Hypothalamus (tissue), 51 donors: ENCODE data around the gene ALDH3B1.

Source experiments
- DNase-seq, 51 donors: peaks; one replicate each; lab custom pipeline; 2025; lab: John Stamatoyannopoulos, UW

Gene ALDH3B1

DNA sequence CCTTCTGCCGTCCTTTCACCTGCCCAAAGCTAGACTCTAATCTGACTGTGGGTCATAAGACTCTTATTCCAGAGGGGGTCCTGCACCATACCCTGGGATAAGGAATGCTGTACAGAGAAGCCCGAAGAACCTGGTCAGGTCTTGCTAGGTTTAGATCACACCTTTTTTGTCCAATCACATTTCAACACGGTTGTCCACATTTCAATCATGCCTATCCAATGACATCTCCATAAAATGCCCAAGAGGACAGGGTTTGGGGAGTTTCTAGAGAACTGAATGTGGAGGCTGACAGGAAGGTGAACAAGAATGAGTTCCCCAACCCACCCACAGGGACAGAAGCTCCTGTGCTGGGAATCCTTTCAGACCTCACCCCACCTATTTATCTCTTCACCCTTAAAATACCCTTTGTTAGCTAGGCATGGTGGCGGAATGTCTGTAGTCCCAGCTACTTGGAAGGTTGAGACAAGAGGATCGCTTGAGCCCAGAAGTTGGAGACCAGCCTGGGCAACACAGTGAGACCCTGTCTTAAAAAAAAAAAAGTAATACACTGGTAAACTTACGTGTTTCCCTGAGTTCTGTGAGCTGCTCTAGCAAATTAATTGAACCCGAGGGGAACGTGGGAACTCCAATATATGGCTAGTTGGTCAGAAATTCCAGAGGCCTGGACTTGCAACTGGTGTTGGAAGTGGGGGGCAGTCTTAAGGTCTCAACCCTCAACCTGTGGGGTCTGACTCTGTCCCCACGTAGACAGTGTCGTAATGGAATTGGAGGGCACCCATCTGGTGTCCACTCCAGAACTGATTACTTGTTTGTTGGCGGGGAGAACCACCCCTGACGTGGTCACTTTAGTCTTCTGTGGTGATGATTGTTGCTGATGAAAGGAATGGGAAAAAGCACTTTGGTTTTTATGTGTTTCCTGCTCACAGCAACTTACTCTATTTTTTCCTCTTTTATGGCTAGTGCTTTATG lies 46.5 kb downstream of the ALDH3B1 start:
- DNase-seq: no peak

DNA sequence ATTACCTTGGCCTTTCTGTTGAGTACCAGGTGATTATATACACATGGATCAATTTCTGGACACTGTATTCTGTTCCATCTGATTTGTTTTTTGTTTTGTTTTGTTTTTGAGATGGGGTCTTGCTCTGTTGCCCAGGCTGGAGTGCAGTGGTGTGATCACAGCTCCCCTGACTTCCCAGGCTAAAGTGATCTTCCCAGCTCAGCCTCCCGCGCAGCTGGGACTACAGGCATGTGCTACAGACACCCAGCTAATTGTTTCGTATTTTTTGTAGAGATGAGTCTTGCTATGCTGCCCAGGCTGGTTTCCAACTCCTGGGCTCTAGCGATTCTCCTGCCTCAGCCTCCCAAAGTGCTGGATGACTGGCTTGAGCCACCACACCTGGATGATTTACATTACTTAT lies 47.7 kb downstream of the ALDH3B1 start:
- no peak for DNase-seq

DNA sequence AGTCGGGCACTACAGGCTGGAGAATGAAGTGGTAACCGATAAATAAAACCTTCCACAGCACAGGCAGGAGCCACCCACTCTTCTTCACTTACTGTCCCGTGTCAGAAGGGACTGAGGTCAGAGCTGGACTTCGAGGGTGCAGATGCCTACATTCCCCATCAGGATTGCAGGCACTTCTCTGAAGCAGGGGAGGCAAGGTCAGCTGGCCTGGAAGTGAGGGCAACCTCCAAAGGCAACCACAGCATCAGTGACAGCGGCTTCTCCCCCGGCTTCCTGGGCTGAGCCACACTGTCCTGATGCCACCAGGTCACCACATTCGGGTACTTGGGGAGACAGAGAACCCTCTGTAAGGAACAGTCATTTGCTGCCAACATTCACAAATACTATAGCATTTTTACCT lies 51.4 kb downstream of the ALDH3B1 start:
- no peak for DNase-seq

DNA sequence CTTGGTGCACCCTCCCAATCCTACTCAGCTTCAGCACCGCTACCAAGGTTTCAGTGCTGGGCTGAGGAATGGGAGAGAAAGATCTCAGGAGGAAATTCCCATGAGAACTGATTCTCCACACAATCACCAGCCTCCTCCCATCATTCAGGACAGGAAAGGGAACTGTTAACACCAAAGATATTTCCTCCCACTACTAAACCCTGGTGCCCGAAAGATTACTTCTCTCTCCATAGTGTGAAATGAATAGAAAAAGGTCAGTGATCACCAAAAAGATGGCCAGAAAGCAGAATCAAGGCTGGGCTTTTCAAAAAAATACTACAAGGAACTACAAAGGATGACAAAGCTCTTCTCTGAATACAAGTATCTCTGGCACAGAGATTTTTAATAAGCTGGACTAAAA lies 54.8 kb downstream of the ALDH3B1 start:
- DNase-seq: no peak

DNA sequence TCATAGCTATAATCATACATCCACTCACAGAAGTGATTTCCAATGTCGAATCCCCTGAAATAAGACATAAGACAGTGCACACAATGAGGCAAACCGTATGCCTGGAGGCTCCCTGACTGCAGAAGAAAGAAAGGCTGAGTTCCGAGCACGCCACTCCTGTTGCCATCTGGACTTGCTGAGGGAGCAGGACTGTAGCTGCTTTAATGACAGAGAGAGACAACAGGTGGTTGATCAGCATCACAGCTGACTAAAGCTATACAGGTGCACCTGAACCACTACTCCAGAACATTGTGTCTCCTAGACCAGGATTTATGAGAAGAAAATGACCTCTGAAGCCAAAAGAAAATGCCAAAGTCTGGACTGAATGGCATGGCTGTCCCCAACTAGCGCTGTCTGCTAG lies 55.7 kb downstream of the ALDH3B1 start:
- DNase-seq: no peak

DNA sequence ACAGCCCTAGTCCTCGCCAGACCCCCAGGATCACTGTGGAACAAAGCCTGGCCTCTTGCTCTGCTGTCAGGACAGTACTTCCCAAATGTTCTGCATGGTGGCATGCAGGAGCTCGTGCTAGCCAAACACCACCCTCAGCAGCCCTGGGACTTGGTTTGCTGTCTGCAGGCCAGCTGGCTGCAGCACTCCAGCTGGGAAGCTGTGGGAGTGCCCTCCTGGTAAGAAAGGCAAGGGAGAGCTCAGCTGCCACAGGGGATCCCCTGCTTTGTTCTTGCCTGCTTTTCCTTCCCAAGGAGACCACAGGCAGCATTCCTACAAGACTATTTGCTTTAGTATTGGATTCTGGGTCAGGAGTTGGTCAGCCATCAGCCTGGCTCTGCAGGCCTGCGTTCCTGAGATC lies 56.6 kb downstream of the ALDH3B1 start:
- DNase-seq: peak in 17 of 51 donors; percentile 17 to 58 (median 40)

DNA sequence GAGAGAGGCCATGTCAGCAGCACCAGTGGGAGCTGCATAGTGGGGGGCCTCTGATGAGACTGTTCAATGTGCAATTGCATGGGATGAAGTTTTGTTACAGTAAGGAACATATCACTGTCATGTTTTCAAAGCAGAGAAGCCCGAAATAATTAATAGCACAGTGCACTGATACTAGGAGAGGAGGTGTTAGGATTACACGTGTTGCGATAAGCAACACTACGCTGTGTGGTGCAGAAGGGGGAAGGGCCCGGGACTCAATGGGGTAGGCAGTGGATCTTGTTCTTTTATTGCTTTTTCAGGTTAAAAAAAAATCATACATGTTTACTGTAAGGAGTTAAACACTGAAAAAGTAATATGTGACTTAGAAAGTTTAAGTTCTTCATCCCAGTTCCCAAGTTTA lies 57.9 kb downstream of the ALDH3B1 start:
- DNase-seq: no peak

DNA sequence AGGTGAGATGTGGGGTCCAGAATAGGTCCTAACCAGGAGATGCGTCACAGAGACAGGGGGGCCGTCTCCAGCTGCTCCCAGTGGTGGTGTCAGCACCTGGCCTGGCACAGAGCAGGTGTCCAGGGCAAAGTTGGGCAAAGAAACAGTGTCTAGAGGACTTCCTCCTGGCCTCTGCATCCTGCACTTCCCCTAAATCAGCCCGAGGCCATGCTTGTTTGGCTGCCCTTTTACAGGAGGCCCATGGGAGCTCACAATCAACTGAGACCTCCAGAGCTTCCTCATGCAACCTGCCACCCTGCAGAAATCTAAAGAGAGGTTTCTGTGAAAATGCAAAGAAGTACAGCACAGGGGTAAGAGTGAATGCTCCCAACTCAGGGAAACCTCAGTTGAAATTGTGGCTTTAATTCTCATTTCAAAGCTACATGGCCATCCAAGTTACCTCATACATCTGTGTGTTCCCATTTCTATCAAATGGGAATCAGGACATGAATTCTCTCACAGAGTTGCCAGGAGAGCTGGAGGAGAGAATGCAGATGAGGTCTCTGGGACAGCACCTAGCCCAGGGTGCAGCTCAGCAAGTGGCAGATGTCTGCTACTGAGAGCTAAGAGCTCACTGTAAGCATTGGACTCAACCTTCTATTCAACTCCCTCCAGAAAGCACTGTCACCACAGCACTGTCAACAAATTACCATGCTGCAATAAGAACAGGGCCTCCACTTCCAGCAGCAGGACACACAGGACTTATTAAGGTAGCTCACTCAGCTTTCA lies 61.3 kb downstream of the ALDH3B1 start:
- no peak for DNase-seq

DNA sequence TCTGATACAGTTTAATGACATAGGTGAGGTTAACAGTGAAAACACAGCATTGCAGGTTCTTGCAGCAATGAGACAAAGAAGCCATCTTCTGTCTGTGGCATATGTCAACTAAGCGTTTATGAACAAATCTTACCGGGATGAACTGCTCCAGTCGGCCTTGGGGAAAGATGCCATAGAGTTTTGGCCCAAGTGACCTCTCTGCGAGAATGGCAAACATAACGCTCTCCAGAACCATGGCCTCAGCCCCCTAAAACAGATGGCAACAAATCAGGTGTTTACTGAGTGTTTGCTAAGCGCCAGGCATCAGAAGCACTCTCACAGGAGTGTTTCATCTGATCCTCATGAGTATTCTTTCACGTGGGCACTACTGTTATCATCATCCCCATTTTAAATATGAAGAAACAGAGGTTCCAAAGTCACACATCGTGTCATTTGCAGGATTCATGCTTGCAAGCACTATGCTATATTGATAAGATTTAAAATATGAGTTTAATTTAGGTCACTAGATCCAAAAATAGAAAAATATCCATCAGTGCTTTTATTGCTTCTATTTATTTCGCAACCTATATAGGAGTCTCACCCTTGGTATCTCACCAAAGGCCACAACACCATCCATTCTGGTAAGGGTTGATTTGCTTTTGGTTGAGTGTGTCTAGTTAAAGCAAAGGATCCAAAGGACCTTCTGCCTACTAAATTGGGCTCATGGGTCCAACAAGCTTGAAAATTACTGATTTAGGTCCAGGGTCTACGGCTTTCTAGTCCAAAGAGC lies 64.6 kb downstream of the ALDH3B1 start:
- no peak for DNase-seq

DNA sequence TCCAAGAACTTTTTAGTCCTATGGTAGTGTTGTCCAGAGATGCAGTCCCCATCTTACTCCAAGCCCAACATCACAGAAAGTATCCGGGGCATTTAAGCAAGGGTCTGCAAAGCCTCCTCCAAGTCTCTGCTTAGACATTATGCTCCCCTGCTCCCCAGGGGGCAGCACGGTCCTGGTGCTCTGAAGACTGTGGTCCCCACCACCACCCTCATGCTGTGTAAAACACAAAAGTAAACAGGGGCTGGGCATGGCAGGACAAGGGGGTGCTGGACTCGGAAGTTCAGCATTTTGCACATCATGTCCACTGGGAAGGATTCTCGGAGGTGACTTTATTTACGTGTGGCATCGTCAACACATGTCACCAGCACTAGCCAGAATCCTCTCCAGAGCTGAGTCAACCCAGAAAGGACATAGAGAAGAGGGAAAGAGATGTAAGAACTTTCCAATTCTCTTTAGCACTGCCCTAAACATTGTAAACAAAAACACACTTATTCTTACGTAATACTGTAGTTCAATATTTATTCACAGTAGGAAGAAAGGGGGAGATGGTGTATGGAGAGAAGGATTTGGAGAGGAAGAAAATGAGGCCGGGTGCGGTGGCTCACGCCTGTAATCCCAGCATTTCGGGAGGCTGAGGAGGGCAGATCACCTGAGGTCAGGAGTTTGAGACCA lies 66.4 kb downstream of the ALDH3B1 start:
- no peak for DNase-seq

DNA sequence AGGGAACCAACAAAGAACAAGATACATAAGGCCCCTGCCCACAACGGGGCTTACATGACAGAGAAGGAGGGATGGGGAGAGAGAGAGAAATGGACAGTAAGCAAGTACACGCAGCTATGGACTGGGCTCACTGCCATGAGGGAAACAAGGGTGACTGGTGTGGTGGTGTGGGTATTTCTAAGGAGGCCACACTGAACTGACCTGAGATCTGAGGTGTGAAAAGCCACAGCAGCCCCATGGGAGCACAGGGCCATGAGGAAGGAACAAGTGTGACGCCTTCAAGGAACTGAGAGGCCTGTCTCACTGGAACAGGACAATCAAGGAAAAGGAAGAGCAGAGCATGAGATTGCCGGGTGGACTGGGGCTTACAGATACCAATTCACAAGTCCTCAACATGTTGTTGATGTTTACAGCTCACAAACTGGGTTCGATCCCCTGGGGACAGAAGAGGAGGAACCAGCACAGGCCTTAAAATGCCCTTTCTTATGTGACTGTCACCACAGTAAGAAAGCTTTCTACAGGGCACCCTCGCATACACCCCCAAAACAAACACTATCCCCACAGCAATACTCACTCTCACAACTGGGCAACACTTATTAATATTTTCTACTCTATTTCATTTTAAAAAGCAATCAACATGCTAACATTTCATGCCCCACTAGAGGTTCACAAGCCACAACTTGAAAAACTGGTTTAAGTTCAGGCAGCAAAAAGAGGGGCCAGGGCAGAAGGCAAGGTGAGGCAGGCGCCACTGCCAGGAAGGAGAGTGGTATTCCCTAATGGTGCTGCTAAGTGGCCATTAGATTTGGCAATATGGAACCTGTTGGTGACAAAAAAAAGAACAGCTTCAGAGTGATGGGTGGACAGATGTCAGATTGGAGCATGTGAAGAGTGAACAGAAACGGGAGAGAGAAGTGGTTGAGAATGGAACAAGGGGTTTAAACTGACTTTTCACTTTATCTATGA lies 67.8 kb downstream of the ALDH3B1 start:
- DNase-seq: no peak
